ENCODE measurements around the gene GZMM.
"Not testable (repeated sequence)": the region's sequence is repeated elsewhere in the genome, so short reads cannot be mapped to it uniquely, and the experiment has no call there.

The GZMM gene

DNA sequence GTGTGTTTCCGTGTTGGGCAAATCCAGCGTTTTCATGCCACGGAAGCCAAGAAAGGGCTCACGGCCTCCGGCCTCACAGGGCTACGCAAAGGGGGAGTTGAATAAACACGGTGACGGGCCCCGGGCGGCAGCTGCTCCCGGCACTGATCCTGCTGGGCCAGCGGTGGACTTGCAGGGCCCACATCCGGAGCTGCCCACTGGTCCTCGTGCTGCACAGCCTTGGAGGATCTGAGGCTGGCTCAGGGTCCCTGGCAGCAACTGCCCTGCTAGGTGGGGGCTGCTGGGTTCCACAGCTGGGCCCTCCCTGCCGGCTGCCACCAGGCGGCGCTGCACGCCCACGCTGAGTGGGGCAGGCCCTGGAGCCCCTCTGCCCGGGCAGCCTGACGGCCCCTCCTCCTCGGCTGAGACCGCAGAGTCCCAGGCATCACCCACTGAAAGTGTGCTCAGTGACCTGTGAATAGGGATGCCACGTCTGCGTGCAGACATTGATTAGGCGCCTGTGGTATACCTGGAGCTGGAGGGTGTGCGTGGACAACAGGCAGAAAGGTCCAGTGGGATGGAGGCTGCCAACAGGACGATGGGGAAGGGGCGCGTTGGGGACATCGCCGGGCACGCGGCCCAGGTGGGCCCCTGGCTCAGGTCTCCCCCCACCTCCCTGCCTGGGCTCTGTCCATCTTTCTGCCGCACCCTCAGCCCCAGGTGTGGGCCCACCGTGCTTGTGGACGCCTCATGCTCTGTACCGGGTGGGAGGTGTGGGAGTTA is 40.6 kb downstream of the GZMM start:
- Histone ChIP-seq H3K36me3 (ENCODE audit: control insufficient read depth, insufficient read depth, low read length) (peaks cover 26% of the 10 kb centered on the region), H3K4me1 (ENCODE audit: control insufficient read depth, insufficient read depth, low read length) (peaks cover 3% of the 10 kb centered on the region; the same call in 1 of the 2 replicates), H3K27ac (ENCODE audit: low read length) (no peak overlapping the region), H3K4me3 (ENCODE audit: low read length) (no peak overlapping the region), H3K9me3 (ENCODE audit: control insufficient read depth, insufficient read depth, low read length) (no peaks in the 10 kb centered on the region), H3K27me3 (ENCODE audit: control insufficient read depth, insufficient read depth, low read length) (peaks cover 6% of the 10 kb centered on the region; the same call in 1 of the 2 replicates)
- WGBS (ENCODE audit: insufficient coverage, insufficient read length) = no CpG with 5 or more reads among the region's 38 CpGs
- peak; percentile 68 for DNase-seq (ENCODE audit: low read depth, low spot score)

DNA sequence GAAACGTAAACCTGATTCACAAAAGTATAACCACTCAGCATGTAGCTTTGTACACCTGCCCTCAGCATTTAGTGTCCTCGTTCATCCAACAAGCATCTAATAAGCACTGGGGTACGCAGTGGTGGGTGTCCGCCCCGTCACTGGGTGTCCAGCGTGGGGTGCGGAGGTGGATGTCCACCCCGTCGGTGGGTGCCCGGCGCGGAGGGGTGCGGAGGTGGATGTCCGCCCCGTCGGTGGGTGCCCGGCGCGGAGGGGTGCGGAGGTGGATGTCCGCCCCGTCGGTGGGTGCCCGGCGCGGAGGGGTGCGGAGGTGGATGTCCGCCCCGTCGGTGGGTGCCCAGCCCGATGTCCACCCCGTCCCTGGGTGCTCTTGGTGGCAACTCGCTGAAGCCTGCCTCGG is 41.3 kb downstream of the GZMM start:
- not testable (repeated sequence) for H3K27ac ChIP-seq (ENCODE audit: low read length); DNase-seq (ENCODE audit: low read depth, low spot score); H3K4me1 ChIP-seq (ENCODE audit: control insufficient read depth, insufficient read depth, low read length); H3K27me3 ChIP-seq (ENCODE audit: control insufficient read depth, insufficient read depth, low read length); H3K9me3 ChIP-seq (ENCODE audit: control insufficient read depth, insufficient read depth, low read length); H3K4me3 ChIP-seq (ENCODE audit: low read length)
- H3K36me3 ChIP-seq (ENCODE audit: control insufficient read depth, insufficient read depth, low read length) = peaks cover 21% of the 10 kb centered on the region
- WGBS (ENCODE audit: insufficient coverage, insufficient read length) = no CpG with 5 or more reads among the region's 34 CpGs

DNA sequence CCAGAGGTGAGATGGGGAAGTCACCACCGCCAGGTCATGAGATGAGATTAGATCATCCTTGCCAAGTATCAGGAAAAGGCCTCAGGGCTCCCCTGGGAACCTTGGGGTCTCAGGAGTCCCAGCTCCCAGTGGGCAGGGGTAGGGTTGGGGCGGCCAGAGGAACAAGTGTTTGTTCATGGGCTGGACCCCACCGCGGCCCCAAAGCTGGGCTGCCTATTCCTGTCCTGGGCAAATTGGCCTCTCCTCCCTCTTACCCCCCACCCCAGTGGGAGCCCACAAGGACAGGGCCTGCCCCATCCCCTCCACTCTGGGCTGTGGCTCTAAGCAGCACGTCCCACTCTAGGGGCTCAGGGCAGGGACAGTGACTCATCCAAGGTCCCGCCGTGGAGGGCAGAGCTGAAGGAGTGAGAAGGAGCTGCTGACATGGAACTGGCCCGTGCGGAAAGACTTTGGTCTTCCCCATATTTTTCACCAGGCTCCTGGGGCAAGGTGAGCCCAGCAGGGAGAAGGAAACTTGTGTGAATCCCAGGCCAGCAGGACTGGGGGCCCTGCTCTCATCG is 41.8 kb downstream of the GZMM start:
- Histone ChIP-seq H3K27me3 (ENCODE audit: control insufficient read depth, insufficient read depth, low read length) (peaks cover 6% of the 10 kb centered on the region; the same call in 1 of the 2 replicates), H3K9me3 (ENCODE audit: control insufficient read depth, insufficient read depth, low read length) (no peaks in the 10 kb centered on the region), H3K36me3 (ENCODE audit: control insufficient read depth, insufficient read depth, low read length) (peaks cover 16% of the 10 kb centered on the region), H3K27ac (ENCODE audit: low read length) (no peak overlapping the region), H3K4me3 (ENCODE audit: low read length) (no peak overlapping the region), H3K4me1 (ENCODE audit: control insufficient read depth, insufficient read depth, low read length) (peaks cover 3% of the 10 kb centered on the region; the same call in 1 of the 2 replicates)
- WGBS (ENCODE audit: insufficient coverage, insufficient read length) = no CpG with 5 or more reads among the region's 10 CpGs
- no peak for DNase-seq (ENCODE audit: low read depth, low spot score)

DNA sequence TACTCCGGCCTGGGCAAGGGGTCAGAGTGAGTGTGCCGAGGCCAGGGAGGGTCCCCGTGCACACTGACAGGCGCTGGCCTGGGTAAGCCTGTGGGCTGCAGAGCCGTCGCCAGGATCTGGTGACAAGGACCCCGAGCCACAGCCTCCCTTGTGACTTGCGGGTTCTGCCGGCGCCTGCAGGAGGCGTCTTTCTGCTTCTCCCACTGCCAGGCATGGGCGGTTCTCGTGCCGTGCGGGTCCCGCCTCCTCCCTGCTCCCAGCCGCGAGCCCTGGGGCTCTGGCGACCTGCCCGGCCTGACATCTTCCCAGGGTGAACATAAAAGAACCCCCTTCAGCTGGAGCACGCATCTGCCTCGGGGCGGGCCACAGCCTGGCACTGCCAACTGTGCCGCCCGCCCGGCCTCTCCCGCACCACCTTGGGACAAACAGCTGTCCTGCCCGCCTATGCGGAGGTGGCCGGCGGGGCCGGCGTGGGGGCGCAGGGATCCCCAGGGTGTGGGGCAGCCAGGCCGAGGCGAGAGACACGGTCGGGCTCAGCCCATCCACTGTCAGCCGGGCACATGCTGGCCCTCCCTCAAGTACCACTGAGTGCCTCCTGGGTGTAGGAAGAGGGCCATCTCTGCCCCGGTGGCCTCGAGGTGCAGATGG is 44.4 kb downstream of the GZMM start:
- Histone ChIP-seq H3K27me3 (ENCODE audit: control insufficient read depth, insufficient read depth, low read length) (peaks cover 13% of the 10 kb centered on the region; the same call in 1 of the 2 replicates), H3K9me3 (ENCODE audit: control insufficient read depth, insufficient read depth, low read length) (no peaks in the 10 kb centered on the region), H3K36me3 (ENCODE audit: control insufficient read depth, insufficient read depth, low read length) (peaks cover 2% of the 10 kb centered on the region; the same call in 1 of the 2 replicates), H3K4me3 (ENCODE audit: low read length) (no peak overlapping the region), H3K4me1 (ENCODE audit: control insufficient read depth, insufficient read depth, low read length) (peaks cover 3% of the 10 kb centered on the region; the same call in 1 of the 2 replicates), H3K27ac (ENCODE audit: low read length) (no peak overlapping the region)
- DNase-seq (ENCODE audit: low read depth, low spot score) = no peak
- no CpG with 5 or more reads among the region's 41 CpGs for WGBS (ENCODE audit: insufficient coverage, insufficient read length)

DNA sequence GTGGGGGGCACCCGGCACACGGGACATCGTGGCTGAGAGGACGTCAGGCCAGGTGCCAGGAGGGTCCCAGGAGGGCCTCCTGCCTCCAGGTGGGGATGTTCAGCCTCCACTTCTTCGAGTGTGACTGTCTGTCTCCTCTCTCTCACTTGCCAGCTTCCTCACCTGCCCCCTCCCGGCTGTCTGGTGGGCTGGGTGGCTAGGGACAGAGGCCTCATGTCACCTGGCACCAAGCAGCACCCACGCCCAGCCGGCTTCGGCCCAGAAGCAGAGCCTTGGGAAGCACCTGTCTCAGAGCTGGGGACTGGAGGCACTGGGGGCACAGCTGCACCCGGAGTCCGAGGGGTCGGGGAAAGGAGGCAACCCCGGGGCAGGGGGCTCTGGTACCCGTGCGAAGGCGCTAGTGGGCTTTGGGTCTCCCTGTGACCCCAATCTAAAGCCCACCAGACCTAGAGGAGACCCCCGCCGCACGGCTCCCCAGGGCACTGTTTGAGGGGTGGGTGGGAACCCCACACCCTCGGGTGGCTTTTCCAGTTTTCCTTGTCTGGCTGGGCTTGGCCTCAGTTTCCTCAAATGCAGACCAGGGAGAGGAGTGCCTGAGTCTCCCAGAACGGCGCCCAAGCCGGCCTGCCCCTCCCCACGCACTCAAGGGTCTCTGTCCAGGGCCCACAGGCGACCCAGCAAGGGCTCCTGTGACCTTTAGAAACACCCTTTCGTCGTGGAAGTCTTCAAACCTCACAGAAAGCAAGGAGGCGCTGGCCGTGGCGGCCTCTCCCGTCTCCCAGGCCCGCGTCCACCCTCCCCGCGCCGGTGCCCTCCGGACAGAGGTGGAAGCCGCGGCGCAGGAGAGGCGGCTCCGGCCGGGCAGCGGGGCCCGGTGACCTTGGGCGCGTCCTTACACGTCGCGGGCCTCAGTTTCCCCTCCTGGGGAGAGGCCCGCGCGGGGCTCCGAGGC is 45.2 kb downstream of the GZMM start:
- DNase-seq (ENCODE audit: low read depth, low spot score) = no peak
- peak overlapping the region; percentile 23; the same call in 1 of the 2 replicates for H3K4me3 ChIP-seq (ENCODE audit: low read length)
- WGBS (ENCODE audit: insufficient coverage, insufficient read length) = no CpG with 5 or more reads among the region's 54 CpGs
- no peaks in the 10 kb centered on the region for H3K9me3 ChIP-seq (ENCODE audit: control insufficient read depth, insufficient read depth, low read length)
- H3K27ac ChIP-seq (ENCODE audit: low read length) = no peak overlapping the region
- peaks cover 3% of the 10 kb centered on the region; the same call in 1 of the 2 replicates for H3K4me1 ChIP-seq (ENCODE audit: control insufficient read depth, insufficient read depth, low read length)
- no peaks in the 10 kb centered on the region for H3K36me3 ChIP-seq (ENCODE audit: control insufficient read depth, insufficient read depth, low read length)
- peaks cover 13% of the 10 kb centered on the region; the same call in 1 of the 2 replicates for H3K27me3 ChIP-seq (ENCODE audit: control insufficient read depth, insufficient read depth, low read length)

DNA sequence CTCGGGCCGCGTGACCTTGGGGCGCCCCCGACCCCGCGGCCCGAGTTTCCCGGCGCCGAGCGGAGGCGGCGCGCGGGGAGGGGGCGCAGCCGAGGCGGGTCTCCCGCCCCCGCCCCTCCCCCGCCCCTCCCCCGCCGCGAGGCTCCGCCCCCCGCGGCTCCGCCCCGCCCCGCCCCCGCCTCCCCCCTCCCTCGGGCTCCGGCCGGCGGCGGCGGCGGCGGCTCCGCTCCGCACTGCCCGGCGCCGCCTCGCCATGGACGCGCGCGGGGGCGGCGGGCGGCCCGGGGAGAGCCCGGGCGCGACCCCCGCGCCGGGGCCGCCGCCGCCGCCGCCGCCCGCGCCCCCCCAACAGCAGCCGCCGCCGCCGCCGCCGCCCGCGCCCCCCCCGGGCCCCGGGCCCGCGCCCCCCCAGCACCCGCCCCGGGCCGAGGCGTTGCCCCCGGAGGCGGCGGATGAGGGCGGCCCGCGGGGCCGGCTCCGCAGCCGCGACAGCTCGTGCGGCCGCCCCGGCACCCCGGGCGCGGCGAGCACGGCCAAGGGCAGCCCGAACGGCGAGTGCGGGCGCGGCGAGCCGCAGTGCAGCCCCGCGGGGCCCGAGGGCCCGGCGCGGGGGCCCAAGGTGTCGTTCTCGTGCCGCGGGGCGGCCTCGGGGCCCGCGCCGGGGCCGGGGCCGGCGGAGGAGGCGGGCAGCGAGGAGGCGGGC is 46.0 kb downstream of the GZMM start, which contains the start of gene HCN2:
TSS of gene HCN2 (plus strand) at position 189 of the 703 bp plus-strand sequence. CDS start at position 254, 65 bp downstream.
- no peaks in the 10 kb centered on the region for H3K9me3 ChIP-seq (ENCODE audit: control insufficient read depth, insufficient read depth, low read length)
- H3K36me3 ChIP-seq (ENCODE audit: control insufficient read depth, insufficient read depth, low read length) = no peaks in the 10 kb centered on the region
- no CpG with 5 or more reads among the region's 132 CpGs for WGBS (ENCODE audit: insufficient coverage, insufficient read length)
- peaks cover 13% of the 10 kb centered on the region; the same call in 1 of the 2 replicates for H3K27me3 ChIP-seq (ENCODE audit: control insufficient read depth, insufficient read depth, low read length)
- H3K27ac ChIP-seq (ENCODE audit: low read length) = no peak within 1 kb of the TSS
- peaks cover 3% of the 10 kb centered on the region; the same call in 1 of the 2 replicates for H3K4me1 ChIP-seq (ENCODE audit: control insufficient read depth, insufficient read depth, low read length)
- peak within 1 kb of the TSS; percentile 29; the same call in 1 of the 2 replicates for H3K4me3 ChIP-seq (ENCODE audit: low read length)
- no peak for DNase-seq (ENCODE audit: low read depth, low spot score)

DNA sequence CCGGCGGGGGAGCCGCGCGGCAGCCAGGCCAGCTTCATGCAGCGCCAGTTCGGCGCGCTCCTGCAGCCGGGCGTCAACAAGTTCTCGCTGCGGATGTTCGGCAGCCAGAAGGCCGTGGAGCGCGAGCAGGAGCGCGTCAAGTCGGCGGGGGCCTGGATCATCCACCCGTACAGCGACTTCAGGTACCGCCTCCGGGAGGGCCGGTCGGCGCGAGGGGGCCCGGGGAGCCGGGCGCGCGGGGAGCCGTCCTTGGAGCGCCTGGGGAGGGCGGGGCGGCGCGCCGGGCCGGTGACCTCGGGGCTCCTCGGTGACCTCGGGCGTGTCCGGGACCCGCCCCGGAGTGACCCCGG is 46.5 kb downstream of the GZMM start:
- Histone ChIP-seq H3K4me3 (ENCODE audit: low read length) (peak overlapping the region; percentile 29; the same call in 1 of the 2 replicates), H3K36me3 (ENCODE audit: control insufficient read depth, insufficient read depth, low read length) (no peaks in the 10 kb centered on the region), H3K4me1 (ENCODE audit: control insufficient read depth, insufficient read depth, low read length) (peaks cover 3% of the 10 kb centered on the region; the same call in 1 of the 2 replicates), H3K9me3 (ENCODE audit: control insufficient read depth, insufficient read depth, low read length) (no peaks in the 10 kb centered on the region), H3K27me3 (ENCODE audit: control insufficient read depth, insufficient read depth, low read length) (peaks cover 13% of the 10 kb centered on the region; the same call in 1 of the 2 replicates), H3K27ac (ENCODE audit: low read length) (no peak overlapping the region)
- no CpG with 5 or more reads among the region's 50 CpGs for WGBS (ENCODE audit: insufficient coverage, insufficient read length)
- no peak for DNase-seq (ENCODE audit: low read depth, low spot score)

DNA sequence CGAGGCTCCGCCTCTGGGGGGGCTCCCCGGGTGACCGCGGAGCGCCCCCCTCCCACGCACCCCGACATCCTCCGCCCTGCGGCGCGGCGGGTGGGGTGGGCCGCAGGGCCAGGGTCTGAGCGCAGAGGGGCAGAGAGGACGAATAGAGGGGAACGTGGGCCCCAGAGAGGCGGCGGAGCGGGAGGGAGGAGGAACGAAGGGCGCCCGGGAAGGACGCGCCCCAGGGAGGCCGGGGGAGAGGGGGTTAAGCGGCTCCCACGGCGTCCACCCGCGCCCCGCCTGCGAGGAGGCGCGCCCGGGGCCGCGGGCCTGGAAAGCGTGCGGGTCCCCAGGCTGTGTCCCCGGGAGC is 46.9 kb downstream of the GZMM start:
- H3K27ac ChIP-seq (ENCODE audit: low read length) = no peak overlapping the region
- peaks cover 3% of the 10 kb centered on the region; the same call in 1 of the 2 replicates for H3K4me1 ChIP-seq (ENCODE audit: control insufficient read depth, insufficient read depth, low read length)
- peaks cover 13% of the 10 kb centered on the region; the same call in 1 of the 2 replicates for H3K27me3 ChIP-seq (ENCODE audit: control insufficient read depth, insufficient read depth, low read length)
- H3K36me3 ChIP-seq (ENCODE audit: control insufficient read depth, insufficient read depth, low read length) = no peaks in the 10 kb centered on the region
- no peak overlapping the region for H3K4me3 ChIP-seq (ENCODE audit: low read length)
- WGBS (ENCODE audit: insufficient coverage, insufficient read length) = no CpG with 5 or more reads among the region's 41 CpGs
- no peaks in the 10 kb centered on the region for H3K9me3 ChIP-seq (ENCODE audit: control insufficient read depth, insufficient read depth, low read length)
- no peak for DNase-seq (ENCODE audit: low read depth, low spot score)

DNA sequence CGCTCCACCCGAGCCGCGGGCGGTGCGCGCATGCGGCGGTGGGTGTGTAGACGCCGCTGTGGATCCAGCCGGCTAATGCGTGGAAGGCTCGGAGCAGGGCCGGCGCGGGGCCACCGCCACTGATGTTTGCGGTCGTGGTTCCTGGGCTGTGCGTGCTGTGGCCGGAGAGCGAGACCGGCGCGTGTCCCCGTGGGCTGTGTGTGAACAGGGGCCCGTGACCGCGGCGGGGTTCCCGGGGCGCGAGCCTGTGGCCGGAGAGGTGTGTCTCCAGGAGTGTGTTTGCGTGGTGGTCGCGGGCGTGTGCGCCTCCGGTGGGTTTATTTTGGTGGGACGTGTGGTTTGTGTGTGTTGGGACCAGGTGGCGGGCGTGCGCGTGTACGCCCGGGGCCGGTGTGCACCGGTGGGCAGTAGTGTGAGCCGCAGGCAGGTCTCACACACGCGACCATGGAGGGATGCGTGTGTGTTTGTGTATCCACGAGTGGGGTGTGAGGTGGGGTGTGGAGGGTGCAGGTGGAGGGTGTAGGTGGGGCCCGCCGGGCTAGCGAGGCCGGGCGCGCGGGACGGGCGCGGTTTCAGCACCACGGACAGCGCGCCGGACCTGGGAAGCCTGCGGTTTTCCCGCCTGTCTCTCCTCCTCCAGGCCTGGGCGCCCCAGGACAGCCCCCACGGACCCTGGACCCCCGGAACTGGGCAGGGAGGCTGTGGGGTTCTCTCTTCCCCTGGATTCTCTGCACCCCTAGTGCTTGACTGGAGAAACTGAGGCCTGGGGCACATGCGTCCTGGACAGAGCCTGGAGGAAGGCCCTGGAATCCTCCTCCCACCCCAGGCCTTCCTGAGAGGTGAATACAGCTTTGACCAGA is 47.5 kb downstream of the GZMM start:
- no peak overlapping the region for H3K4me3 ChIP-seq (ENCODE audit: low read length)
- peaks cover 3% of the 10 kb centered on the region; the same call in 1 of the 2 replicates for H3K4me1 ChIP-seq (ENCODE audit: control insufficient read depth, insufficient read depth, low read length)
- H3K9me3 ChIP-seq (ENCODE audit: control insufficient read depth, insufficient read depth, low read length) = no peaks in the 10 kb centered on the region
- H3K27ac ChIP-seq (ENCODE audit: low read length) = no peak overlapping the region
- peaks cover 13% of the 10 kb centered on the region; the same call in 1 of the 2 replicates for H3K27me3 ChIP-seq (ENCODE audit: control insufficient read depth, insufficient read depth, low read length)
- WGBS (ENCODE audit: insufficient coverage, insufficient read length) = no CpG with 5 or more reads among the region's 75 CpGs
- no peak for DNase-seq (ENCODE audit: low read depth, low spot score)
- H3K36me3 ChIP-seq (ENCODE audit: control insufficient read depth, insufficient read depth, low read length) = no peaks in the 10 kb centered on the region

All from iPS DF 6.9 (cell line).